Breast epithelium (tissue), 4 donors: ENCODE data around the gene LHFPL3. TPM values are rescaled to one million over a fixed set of nuclear protein-coding genes. Genes with fewer than 3 reads are reported as not detected.

ENCODE experiments used
- DNase-seq, 2 donors: peaks; one replicate each; pipeline ENCODE4 v3.0.0-alpha.2; 2019; ENCODE audit warnings: low spot score in 2 of 2
- H3K27ac ChIP-seq, 2 donors: fragments of 200-600 bp; sonication (generic) in 1 of 2; one replicate each; pipeline ENCODE4 v1.5.1; 2016 to 2019; ENCODE audit warnings: mild to moderate bottlenecking in 1 of 2
- H3K27me3 ChIP-seq, 2 donors: fragments of 200-600 bp; sonication (generic) in 1 of 2; one replicate each; pipeline versions ENCODE4 v1.5.1 to v1.6.0; 2017 to 2019; ENCODE audit warnings: control low read depth in 1 of 2, mild to moderate bottlenecking in 1 of 2
- H3K36me3 ChIP-seq: fragments of 200-600 bp; one replicate; pipeline ENCODE4 v1.5.1; 2019
- H3K4me1 ChIP-seq, 2 donors: fragments of 200-600 bp; sonication (generic); one replicate each; pipeline ENCODE4 v1.5.1; 2016 to 2019; ENCODE audit warnings: control low read depth in 1 of 2
- H3K4me3 ChIP-seq, 3 donors: fragments of 200-600 bp; sonication (generic); 1 replicate in 2 of 3; 2 replicates in 1 of 3; pipeline ENCODE4 v1.5.1; 2016 to 2019; ENCODE audit warnings: mild to moderate bottlenecking in 3 of 3, moderate library complexity in 2 of 3
- H3K9me3 ChIP-seq, 2 donors: fragments of 200-600 bp; sonication (generic) in 1 of 2; one replicate each; pipeline ENCODE4 v1.5.1; 2016 to 2019; ENCODE audit warnings: control low read depth in 1 of 2
- POLR2A ChIP-seq: fragments of 450-650 bp; IDR thresholded peaks from one replicate; pipeline ENCODE4 v1.6.1; 2016; ENCODE audit warnings: antibody characterized with exemption, mild to moderate bottlenecking, moderate library complexity
- POLR2AphosphoS5 ChIP-seq, 3 donors: sonication (generic); formaldehyde crosslinking; IDR thresholded peaks; one replicate each; pipeline ENCODE4 v1.6.1; 2017; ENCODE audit warnings: antibody characterized with exemption in 3 of 3
- intact Hi-C: fragments of 100-400 bp; cut with DNase I; formaldehyde crosslinking; loops from one replicate; pipeline ENCODE4 v1.15.1; 2023; ENCODE audit warnings: low total_unique reads
- total RNA-seq, 3 donors: library from RNA; depleted of rRNA; stranded (reverse); fragments of >200 nt; gene quantifications; one replicate each; pipeline ENCODE4 v1.1.0, GENCODE V29; 2016
- TF ChIP-seq, protein P1 (sequence below), 3 donors: fragments of 450-650 bp; IDR thresholded peaks; one replicate each; pipeline ENCODE4 v1.5.1; 2016 to 2017; ENCODE audit warnings: antibody characterized with exemption in 3 of 3, mild to moderate bottlenecking in 3 of 3, moderate library complexity in 3 of 3

The LHFPL3 gene
- total RNA-seq, 3 donors from 2014 or later: not detected

DNA sequence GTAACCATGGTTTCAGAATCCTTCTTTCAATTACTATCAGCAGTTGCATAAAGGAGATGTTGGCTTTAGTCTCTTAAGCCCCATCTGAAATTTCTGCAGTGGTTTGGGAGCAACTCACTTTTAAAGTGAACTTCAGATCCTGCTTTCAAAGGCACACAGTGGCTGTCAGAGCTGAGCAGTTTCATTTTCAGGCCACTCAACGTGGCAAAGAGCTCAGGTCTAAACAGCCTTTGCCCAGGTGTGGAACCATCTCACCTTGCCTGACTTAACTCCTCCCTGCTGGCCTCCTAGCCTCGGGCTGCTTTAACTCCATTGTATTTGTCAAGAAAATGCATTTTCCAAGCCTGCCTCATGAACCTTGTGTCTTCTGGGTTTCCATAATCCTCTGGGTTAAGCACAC is 488.1 kb downstream of the LHFPL3 start:
- Histone ChIP-seq H3K27me3 (no peaks in the 10 kb centered on the region), H3K36me3 (no peaks in the 10 kb centered on the region), H3K27ac (no peak overlapping the region), H3K4me1 (no peaks in the 10 kb centered on the region), H3K4me3 (no peak overlapping the region), H3K9me3 (no peaks in the 10 kb centered on the region)
- TF ChIP-seq POLR2A (no peak), POLR2AphosphoS5 (IDR thresholded peaks at IDR 0.05) (no peak)
- TF ChIP-seq, protein P1, sequence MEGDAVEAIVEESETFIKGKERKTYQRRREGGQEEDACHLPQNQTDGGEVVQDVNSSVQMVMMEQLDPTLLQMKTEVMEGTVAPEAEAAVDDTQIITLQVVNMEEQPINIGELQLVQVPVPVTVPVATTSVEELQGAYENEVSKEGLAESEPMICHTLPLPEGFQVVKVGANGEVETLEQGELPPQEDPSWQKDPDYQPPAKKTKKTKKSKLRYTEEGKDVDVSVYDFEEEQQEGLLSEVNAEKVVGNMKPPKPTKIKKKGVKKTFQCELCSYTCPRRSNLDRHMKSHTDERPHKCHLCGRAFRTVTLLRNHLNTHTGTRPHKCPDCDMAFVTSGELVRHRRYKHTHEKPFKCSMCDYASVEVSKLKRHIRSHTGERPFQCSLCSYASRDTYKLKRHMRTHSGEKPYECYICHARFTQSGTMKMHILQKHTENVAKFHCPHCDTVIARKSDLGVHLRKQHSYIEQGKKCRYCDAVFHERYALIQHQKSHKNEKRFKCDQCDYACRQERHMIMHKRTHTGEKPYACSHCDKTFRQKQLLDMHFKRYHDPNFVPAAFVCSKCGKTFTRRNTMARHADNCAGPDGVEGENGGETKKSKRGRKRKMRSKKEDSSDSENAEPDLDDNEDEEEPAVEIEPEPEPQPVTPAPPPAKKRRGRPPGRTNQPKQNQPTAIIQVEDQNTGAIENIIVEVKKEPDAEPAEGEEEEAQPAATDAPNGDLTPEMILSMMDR (IDR thresholded peaks at IDR 0.05): no peak
- no peak for DNase-seq
- intact Hi-C loops: loop anchor here (5.0 kb wide), 1 partner anchor 1289 kb away; no protein-coding TSS in a partner anchor

DNA sequence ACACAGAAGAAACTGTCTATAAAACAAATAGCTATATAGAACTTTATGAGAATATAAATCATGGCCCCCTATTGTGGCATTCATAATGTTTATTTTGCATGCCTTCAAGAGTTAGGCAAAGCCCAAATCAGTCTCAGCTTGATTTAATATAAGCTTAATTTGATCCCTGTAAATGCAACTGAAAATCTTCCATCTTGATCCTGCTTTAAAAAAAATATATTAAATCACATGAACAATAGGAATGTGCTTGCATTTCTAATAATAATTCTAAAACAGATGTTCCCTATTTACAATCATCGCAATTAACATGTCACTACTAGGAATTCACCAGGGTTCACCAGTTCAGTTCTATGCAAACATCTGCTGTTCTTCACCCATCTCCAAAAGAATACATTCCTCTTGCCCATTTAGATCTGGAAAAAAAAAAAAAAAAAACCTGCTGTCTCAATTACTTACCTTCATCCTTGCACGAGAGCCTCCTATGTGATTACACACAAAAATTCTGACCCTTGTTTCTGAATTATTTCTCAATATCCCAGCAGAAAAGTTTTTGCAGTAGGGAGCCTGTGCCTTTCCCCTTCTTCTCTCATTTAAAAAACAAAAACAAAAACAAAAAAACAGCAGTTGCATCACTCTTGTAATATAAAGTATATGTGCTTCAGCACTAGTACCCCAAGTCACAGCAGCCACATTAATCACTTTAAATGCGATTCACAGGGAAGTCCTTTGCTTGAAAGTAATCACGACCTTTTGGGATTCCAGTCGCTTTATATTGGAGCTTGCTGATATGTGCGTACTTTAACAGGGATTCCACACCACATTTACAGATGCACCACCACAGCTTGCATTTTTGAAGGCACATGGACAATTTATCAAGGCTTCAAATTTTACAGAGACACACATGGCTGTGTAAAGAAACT is 490.8 kb downstream of the LHFPL3 start:
- intact Hi-C loops: loop anchor here (5.0 kb wide), 1 partner anchor 1292 kb away; no protein-coding TSS in a partner anchor

DNA sequence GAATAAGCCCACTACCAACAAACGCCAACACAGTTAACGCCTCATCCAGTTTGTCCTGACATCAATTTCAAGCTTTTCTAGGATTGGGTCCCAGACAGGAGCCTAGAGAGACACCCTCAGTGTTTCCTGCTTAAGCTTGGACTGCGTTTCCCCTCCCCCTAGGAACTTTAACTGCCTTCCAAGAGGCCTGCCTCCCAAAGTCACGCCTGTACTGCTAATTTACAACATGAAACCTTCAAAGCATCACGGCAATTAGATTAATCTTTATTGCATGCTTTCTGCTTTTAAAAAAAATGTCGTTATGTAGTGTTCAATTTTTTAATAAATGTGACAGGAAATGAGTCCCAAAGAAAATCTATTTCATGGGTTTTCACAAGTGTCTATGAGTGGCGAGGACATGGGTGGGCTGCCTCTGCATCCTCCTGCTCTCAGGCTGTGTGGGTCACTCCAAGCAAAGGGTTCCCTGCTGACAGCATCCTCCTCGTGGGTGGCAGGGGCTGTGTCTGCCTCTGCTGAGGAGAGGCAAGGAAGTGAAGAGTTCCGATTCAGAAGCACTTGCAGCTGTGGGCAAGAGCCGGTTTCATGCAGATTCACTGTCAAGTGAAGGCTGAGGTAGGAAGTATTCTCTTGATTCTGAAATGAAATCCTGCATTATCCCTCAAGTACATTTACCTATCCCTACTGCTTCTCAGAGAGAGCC is 492.6 kb downstream of the LHFPL3 start:
- DNase-seq: no peak
- Histone ChIP-seq H3K36me3 (no peaks in the 10 kb centered on the region), H3K27ac (no peak overlapping the region), H3K9me3 (no peaks in the 10 kb centered on the region), H3K4me1 (no peaks in the 10 kb centered on the region), H3K27me3 (no peaks in the 10 kb centered on the region), H3K4me3 (no peak overlapping the region)
- TF ChIP-seq POLR2AphosphoS5 (IDR thresholded peaks at IDR 0.05) (no peak), POLR2A (no peak)
- TF ChIP-seq, protein P1 (IDR thresholded peaks at IDR 0.05): no peak
- intact Hi-C loops: no loop called here

More for the DNA sequence above, 490.8 kb downstream of the LHFPL3 start:
- no peak for DNase-seq
- Histone ChIP-seq H3K27ac (no peak overlapping the region), H3K4me3 (no peak overlapping the region), H3K27me3 (no peaks in the 10 kb centered on the region), H3K36me3 (no peaks in the 10 kb centered on the region), H3K4me1 (no peaks in the 10 kb centered on the region), H3K9me3 (no peaks in the 10 kb centered on the region)
- TF ChIP-seq POLR2AphosphoS5 (IDR thresholded peaks at IDR 0.05) (no peak), POLR2A (no peak)
- TF ChIP-seq, protein P1 (IDR thresholded peaks at IDR 0.05): no peak

- no peaks in the 10 kb centered on the region for H3K4me1 ChIP-seq
- H3K4me3 ChIP-seq: no peak overlapping the region
- intact Hi-C loops: no loop called here
- DNase-seq: no peak
- H3K9me3 ChIP-seq: no peaks in the 10 kb centered on the region
- no peaks in the 10 kb centered on the region for H3K27me3 ChIP-seq
- H3K36me3 ChIP-seq: no peaks in the 10 kb centered on the region
- TF ChIP-seq, protein P1 (IDR thresholded peaks at IDR 0.05): no peak
- TF ChIP-seq POLR2A (no peak), POLR2AphosphoS5 (IDR thresholded peaks at IDR 0.05) (no peak)
- no peak overlapping the region for H3K27ac ChIP-seq
These were observed 494.8 kb downstream of the LHFPL3 start for GRCh38 chr7:104823177-104823576.

DNA sequence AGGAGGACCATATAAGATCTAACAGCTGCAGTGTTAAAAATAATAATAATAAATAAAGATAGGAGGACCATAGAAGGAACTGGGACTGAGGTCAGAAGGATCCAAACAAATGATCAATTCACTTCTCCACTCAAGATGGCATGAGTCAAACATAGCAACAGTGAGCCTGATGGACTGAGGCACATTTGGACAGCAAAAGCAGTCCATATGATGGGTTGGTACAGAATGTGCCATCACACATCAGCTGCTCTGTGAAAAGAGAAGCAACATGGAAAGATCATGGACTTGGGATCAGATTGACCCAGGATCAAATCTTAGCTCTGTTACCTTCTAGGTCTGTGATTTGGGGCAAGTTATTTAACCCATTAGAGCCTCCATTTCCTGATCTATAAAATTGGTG is 496.7 kb downstream of the LHFPL3 start:
- H3K36me3 ChIP-seq: no peaks in the 10 kb centered on the region
- TF ChIP-seq POLR2A: no peak
- TF ChIP-seq, protein P1 (IDR thresholded peaks at IDR 0.05): no peak
- no peak for TF ChIP-seq POLR2AphosphoS5 (IDR thresholded peaks at IDR 0.05)
- intact Hi-C loops: no loop called here

More for the DNA sequence above, 496.7 kb downstream of the LHFPL3 start:
- no peaks in the 10 kb centered on the region for H3K9me3 ChIP-seq
- no peak overlapping the region for H3K27ac ChIP-seq
- DNase-seq: no peak
- H3K4me3 ChIP-seq: no peak overlapping the region
- H3K4me1 ChIP-seq: no peaks in the 10 kb centered on the region
- no peaks in the 10 kb centered on the region for H3K27me3 ChIP-seq
